ENCODE results near the gene LAMA1.

GRCh38 chr18:6960124-6960523 lies 157.5 kb downstream of the LAMA1 start:
- TF ChIP-seq CTCF (IDR thresholded peaks at IDR 0.05; ENCODE audit: borderline replicate concordance, extremely low read depth, low read length, poor library complexity, severe bottlenecking) = no peak
- no peak for TF ChIP-seq EZH2 (IDR thresholded peaks at IDR 0.05; ENCODE audit: borderline replicate concordance, low read depth, low read length, severe bottlenecking)
